Activated naive CD4-positive, alpha-beta T cell (primary cell): Measurements from ENCODE around the gene GMPPA.

Experiments used
- DNase-seq, 4 experiments: peaks; one replicate each; lab custom pipeline; 2025; lab: John Stamatoyannopoulos, UW

Gene GMPPA

DNA sequence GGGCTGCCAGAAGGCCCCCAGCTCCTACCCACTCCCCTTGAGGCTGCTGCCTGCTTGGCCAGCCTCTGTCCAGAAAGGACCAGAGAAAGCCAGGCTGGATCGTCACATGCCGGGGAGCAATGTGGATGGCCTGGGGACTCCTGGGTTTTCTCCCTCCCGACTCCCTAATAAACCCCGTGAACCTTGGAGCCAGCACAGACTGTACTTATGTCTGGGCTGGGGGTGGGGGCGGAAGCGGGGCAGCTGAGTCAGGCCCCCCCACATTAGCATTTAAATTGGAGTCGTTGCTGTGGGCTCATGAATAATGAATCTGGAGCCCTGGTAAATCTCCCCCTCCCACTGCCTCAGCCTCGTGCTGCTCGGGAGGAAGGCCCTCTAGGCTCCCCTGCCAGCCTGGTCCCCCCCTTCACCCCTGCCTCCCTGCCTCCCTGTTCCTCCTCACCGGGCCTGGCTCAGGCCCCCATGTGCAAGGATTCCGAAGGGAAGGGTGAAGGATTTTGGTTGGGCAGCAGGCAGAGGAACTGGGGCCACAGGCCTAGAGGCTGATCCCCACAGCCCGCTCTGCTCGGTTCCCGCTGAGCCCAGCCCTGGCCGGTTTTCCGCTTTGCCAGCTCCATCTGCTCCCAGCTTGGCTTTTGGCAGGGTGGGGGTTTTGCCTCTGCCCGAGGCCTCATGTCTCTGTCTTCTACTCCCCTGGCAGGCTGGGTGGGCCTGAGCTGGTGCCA, 8.3 kb downstream of the GMPPA start:
- DNase-seq, result no peak

DNA sequence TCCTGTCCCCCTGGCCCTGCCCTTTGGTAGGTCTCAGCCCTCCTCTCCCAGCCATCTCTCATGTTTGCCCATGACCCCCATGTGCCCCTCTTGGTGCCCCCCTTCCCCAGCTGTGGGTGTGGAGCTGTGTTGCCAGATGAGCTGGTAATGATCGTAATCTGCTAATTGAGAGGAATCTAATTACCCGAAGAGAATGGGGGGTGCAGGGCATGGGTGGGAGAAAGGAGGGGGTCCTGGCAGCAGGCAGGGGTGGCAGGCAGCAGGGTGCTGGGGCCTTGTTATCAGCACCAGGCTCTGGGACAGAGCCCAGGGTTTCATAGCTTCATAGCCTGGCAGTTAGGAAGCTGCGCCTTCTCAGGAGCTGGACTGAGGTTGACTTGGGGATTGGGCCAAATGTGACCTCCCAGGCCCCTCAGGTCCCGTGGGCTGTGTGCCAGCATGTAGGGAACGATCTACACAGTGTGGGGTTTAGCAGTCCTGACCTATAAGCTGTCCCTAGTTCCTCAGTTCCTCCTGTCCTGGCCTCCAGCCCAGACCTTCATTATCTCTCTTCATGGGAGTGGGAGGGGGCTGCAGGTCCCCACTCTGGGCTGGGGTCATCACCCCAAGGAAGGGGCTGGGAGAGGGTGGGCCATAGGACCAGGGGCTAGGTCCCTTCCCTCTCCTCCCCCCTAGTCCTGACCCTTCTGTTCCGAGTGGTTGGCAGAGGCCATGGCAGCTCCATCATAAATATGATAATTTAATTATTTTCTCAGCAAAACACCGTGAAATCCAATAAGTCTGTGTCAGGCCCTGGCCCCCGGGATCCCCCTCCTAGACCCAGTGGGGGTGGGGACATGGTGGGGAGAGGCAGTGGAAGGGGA, 9.1 kb downstream of the GMPPA start:
- DNase-seq, result no peak

DNA sequence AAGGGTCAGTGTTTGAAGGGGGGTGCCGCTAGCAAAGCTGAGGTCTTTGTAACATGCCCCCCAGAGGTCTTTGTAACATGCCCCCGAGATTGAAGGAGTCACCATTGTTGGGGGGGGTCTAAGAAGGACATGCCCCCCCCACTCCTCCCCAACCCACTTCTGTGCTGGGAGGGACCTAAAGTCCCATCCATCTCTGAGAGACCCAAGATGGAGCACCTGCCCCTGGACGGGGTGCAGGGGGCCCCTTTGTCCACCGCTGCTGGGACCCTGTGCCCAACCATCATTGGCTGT, 9.7 kb downstream of the GMPPA start:
- no peak for DNase-seq

DNA sequence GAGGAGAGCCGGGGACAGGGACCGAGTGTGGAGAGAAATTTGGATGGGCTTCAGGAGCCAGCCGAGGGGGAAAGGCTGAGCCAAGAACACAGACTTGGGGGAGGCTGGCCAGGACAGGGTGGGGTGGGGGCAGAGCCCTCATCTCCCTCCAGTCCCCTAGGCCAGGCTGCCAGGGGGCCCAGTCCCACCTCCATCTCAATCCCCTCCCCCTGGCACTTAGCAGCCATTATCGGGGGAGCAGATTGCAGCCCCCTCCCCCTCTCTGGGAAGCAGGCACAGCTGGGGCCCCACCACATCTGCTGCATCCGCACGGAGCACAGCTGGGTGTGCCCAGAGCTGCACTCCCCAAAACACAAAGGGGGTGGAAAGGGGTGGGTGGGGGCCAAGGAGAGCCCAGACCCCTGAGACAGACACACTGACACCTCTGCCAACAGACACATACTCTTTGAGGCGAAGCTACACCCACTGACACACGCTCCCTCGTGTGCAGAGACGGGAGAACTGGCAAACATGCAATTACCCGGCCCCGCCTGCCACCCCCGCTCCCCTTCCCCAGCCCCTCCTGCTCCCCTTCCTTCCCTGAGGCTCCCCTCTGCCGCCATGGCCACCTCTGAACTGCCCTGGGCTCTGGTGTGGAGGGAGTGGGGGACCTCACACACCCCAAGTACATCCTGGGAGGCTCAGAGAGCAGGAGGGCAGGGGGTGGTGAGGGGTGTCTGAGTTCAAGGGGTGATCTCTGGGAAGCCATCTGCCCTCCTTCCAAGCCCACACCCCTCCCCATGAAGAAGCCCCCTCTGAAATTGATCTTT, 10.5 kb downstream of the GMPPA start:
- DNase-seq, result no peak

DNA sequence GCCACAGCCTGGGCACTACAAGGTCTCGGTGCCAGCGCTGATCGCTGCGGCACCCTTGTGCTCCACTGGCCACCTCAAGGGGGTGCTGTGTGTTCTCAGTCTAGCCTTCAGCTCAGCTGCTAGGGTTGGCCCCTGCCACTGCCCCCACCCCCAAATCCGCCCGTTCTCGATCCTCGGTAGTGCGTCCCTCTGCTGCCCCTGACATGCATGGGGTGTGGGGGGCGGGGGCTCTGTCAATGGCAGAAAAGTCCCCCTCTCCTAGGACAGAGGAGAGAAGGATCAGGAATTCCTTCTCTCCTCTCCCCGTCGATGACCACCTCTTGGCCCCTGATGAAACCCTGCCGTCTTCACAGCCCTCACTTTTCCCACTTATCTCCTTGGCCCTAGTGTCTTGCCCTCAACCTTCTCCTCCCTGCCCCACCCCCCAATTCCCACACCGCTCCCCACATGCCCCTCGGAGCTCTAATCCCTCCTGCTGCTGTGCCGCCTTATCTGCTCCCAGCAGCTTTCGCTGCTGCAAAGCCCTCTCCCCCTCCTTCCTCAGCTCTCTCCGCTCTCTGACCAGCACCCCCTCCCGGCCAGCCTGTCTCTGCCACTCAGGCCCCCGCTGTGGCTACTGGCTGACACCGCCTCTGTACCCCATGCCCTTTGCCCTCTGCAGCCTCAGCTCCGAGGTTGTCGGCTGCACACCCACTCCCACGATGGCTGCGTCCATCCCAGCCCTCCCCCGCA, 11.3 kb downstream of the GMPPA start:
- peak in 2 of 4 experiments; percentile 15 to 53 for DNase-seq

DNA sequence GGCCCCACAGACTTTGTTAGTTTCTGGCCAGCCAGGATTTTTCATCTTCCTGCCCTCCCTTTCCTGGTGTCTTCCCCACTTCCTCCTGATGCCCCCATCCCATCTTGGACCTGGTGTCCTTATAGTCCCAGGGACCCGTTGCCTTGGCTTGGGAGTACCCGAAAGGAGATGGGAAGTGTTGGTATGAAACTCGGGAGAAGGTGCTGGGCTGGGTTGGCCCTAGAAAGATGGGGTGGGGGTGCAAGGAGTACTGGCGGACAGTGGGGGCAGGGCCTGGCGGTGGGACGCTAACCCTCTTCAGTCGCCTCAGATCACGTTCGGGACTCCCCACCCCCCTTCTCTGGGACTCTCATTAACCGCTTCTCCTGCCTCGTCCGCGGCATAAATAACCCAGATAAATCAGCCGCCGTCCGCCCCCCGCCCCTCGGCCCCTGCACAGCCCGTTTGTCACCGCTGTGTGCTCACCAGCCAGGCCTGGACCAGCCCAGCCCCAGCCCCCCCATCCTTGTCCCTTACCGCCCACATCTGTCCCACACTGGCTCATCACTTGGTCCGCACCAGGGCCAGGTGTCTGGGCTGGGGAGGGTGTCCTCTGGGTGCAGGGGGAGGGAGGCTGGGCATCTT, 11.9 kb downstream of the GMPPA start:
- no peak for DNase-seq

DNA sequence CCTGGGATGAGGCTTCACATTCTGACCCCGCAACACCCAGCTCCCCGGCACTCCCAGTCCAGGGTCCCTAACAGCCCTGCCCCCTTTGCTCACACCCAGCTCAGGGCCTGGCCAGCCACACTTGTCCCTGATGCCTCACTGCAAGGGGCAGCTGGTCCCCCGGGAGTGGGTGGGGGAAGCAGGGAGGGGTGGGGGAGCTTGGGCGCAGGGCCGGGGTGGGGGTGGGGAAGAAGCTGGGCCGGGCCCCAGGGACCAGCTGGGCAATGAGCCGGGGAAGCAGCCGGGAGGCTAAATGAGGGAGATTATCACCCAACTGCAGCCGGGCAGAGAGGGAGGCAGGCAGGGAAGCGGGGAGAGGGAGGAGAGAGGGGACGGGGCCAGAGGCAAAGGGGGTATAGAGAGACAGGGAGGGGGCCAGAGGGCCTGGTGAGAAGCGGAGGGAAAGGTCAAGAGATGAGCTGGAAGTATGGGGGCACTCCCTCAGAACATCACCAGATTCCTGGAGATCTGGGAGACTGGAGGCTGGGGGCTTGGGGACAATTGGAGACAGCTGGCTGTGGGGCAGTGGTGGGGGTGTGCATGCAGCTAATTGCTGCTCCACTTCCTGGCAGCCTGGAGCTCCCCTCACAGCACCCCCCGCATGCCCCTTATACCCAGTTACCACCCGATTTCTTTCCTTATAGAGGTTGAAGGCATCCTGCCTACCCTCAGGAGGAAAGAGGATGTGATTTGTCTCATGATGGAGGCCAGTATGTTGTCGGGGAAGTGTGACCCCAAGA, 13.0 kb downstream of the GMPPA start:
- DNase-seq, result no peak

DNA sequence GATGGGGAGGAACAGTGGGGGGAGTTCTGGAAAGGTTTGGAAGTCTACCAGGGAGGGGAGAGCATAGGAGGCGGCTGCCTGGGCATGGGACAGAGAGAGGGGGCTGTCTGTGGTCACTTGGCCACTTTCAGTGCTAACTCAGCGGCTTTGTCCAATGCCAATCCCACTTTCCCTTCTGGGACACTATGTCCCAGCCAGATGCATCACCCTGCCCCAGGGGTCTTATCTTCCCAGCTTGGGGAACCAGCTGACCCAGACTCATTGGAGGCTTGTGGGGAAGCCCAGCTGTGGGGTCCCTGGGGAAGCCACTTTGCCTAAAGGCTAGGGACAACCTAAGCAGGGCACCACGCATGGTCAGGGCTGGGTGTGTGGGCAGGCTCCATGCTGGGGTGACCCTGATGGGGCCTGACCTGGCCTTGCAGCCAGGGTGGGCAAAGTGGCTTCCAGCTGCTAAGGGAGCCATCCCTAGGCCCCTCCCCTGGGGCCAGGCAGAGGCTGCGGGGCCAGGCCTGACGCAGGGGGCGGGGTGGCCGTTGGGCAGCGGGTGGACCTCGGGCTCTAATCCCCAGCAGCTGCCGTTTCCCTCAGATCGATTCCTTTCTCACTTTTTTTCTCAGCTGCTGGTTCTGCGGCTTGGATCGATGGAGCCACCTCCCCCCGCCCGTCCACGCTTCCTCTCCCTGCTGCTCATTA, 14.0 kb downstream of the GMPPA start:
- DNase-seq, result no peak

DNA sequence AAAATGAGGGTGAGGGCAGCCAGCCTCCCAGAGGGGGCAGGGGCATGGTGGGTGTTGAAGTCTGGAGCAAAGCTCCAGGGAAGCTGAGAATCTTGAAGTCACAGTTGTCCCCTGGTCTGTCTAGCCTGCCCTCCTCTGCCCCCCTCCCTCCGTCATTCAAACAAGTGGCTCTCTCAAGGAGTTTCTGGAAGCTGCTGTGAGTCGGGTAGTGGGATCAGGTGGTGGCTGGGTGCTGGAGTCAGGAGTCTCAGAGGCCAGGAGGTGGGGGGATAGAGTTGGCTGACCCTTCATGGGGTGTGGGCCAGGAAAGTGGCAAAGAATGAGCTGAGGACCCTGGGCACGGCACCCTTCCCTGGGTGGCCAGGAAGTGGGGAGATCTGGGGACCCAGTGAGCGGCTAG, 15.1 kb downstream of the GMPPA start:
- no peak for DNase-seq

DNA sequence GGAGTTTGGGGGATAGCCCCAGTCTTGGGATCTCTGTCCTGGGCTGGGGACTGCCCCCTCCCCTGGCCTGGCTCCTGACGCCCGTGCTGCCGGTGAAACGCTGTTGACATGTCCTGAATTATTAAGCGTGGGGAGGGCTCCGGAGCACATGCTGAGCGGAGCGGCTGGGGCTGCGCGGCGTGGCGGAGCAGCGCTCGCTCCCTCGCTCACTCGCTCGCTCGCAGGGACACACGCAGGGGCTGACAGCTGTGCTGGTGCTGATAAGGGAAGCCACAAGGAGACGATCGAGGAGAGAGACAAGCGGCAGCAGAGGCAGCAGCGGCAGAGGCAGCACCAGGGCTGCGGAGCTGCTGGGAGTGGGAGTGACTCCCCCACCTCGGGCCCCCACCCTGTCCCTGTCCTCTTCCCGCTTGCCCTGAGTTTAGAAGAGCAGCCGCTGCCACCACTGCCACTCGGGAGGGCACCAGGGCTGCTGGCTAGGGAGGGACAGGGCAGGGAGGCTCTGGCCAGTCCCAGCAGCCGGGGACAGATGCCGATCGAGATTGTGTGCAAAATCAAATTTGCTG, 15.6 kb downstream of the GMPPA start, which contains the start of gene ASIC4:
ASIC4 (plus strand) TSS at position 287 of the 566 bp plus-strand sequence; CDS start at position 530, 243 bp downstream.
- DNase-seq, result no peak

DNA sequence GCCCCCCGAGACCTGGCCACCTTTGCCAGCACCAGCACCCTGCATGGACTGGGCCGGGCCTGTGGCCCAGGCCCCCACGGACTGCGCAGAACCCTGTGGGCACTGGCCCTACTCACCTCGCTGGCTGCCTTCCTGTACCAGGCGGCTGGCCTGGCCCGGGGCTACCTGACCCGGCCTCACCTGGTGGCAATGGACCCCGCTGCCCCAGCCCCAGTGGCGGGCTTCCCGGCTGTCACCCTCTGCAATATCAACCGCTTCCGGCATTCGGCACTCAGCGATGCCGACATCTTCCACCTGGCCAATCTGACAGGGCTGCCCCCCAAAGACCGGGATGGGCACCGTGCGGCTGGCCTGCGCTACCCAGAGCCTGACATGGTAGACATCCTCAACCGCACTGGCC, 16.1 kb downstream of the GMPPA start:
- DNase-seq, result no peak

DNA sequence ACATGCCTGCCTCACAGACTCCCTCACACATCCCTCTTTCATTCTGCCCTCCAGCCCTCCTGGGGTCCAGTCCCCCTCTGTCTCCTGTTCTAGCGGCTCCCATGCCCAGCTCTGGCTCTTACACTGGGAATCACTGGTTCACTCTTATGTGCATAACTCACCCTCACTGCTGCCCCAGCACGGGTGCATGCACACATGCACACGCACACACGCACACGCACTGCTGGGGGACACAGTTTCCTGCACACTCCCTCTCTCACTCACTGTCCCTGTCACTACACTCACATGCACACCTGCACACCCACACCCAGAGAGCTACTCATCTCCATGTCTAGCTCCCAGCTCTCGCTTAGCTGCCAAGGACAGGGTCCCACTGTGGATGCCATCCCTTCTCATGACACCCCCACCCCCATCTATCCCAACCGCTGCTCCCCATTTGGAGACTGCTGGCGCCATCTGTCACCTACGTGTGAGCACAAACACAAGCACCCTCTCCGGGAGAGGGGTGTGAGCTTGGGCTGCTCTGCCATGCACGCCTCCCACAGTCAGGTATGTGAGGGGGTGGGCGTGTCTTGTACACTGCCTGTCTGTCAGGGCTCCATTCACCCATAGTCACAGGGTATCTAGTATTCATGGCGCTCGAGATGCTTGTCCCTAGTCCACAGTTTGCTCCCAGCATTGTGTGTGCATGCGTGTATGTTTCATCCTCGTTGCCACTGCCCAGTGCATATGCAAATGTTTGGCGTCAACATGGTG, 17.4 kb downstream of the GMPPA start:
- no peak for DNase-seq

DNA sequence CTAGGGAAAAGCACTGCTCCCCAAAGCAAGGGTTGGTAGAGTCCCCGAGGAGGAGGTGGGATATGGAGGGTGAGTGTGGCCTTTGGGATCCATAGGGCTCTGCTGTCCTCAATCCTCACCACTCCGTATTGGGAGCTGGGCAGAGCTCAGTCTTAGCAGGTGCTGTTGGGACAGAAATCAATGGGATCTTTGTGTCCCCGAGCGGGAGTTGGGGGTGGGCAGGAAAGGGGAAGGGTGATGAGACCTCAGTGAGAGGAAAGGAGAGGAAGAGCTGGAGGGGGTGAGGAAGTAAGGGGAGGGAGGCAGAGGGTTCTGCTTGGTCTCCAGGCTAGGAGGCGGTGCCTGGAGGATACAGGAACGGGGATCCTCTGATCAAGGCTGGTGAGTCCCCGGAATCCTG, 18.2 kb downstream of the GMPPA start:
- DNase-seq, result no peak

DNA sequence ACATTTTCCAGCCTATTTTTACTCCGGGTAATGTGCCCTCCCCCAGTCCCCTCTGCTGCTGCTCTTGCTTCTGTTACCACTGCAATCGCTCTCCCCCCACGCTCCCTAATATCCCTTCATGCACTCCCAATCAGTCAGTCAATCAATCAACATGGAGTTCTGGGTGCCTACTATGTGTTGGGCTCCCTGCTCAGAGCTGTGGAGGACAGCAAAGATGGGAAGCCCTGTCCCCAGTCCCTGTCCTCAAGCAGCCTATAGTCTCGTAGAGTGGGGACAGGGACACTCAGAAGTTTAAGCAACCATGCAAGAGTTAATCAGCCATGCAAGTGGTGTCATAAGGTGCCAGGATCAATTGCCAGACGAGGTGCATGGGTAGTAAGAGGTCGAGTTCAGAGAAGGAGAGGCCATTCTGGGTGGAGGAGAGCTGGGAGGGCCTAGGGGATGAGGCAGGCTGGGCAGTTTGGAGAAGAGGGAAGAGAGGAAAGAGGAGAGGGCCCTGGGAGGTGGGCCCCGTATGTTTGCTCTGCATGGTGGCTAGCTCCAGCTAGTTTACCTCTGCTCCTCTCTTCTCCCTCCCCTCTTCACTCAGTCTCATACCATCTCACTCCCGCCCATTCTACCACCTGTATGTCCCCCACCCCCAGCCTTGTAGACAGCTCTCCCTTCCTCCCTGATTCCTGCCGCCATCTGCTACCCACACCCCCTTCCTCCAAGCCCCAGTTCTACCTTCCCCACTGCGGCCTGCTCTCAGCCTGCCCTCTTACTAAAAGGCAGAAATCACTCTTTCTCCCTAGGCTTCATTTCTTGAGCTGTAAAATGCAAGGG, 19.5 kb downstream of the GMPPA start:
- DNase-seq, result no peak

DNA sequence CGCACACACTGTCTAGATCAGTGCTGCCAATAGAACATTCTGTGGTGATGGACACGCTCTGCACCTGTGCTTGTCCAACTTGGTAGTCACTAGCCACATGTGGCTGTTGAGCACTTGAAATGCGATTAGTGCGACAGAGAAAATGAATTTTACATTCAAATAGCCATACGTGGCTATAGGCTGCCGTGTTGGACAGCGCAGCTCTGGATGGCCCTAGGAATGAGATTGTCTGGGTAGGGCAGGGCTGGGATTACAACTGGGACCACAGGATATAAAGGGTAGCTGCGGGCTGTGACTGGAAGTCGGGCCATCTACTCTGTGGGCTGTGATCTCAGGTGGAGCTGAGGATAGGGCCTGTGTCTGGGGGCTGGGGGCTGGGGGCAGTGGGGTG, 20.8 kb downstream of the GMPPA start:
- no peak for DNase-seq

DNA sequence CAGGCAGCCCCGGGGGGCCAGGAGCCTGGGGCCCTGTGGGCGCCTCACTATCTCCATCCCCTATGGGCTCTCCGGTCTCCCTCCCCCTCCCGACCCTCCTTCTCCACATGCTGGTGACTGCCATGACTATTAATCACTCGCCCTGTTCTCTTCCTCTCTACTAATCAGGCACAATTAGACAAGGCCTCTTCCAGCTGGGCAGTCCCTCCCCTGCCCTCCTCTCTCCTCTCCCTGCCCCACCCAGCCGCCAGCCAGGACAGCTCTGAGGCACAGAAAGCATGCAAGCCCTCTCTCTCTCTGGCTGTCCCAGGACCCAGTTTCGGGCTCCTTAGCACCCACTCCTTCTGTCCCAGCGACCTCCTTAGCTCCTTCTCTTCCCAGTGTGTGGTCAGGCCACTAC, 21.4 kb downstream of the GMPPA start:
- DNase-seq, result no peak

DNA sequence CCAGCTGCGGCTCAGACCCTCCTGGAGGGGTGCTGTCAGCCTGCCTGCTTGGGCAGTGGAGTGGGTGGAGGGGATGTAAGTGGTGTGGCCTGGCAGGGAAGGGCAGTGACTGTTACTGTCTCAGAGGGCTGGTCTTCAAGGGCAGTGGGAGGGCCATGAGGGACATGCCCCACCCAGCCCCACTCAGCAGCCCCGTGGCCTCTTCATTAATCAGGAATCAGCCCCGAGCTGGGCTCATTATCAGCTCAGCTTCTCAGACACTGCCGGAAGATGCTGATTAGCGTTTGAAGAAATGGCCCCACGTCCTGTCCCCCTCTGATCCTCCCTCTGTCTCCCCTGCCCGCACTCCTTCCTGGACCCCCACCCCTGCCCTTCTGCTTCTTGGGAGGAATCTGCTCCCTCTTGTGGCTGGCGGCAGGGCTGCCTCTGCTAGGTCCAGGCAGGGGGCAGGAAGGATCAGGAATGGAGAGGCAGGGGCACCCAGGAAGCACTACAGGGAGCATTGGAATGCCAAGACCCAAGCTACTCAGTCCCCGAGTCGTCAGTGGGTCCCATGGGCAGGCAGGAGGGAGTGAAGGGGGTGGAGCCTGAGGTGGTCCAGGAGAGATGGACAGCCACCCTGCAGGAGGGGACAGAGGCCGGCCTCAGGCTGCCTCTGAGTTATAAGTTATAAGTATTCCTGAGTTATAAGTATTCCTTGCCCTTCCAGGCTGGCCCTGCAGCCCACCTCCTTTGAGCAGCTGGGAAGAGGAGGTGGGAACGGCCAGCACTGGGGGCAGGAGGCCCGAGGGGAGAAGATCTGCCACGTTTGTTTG, 22.6 kb downstream of the GMPPA start:
- DNase-seq, result no peak
